Muscle of leg (tissue), 11 donors: Measurements from ENCODE around the gene SPNS2. TPM values are rescaled to one million over a fixed set of nuclear protein-coding genes. Genes with fewer than 3 reads are reported as not detected.
A peak's percentile ranks its signal among the peaks of the same experiment; 100 is the strongest.

Experiments used
- DNase-seq: peaks from one replicate; pipeline ENCODE4 v3.0.0; 2013
- H3K27ac ChIP-seq: one replicate; pipeline ENCODE4 v1.5.1; 2013; ENCODE audit warnings: mild to moderate bottlenecking, low read length, control low read depth
- H3K27me3 ChIP-seq: one replicate; pipeline ENCODE4 v1.6.1; 2013; ENCODE audit warnings: low read length; ENCODE audit not compliant: control insufficient read depth, insufficient read depth
- H3K36me3 ChIP-seq: one replicate; pipeline ENCODE4 v1.6.1; 2013; ENCODE audit warnings: low read length; ENCODE audit not compliant: control insufficient read depth, insufficient read depth
- H3K4me1 ChIP-seq: one replicate; pipeline ENCODE4 v1.6.1; 2013; ENCODE audit warnings: low read length; ENCODE audit not compliant: control insufficient read depth, insufficient read depth
- H3K4me3 ChIP-seq: one replicate; pipeline ENCODE4 v1.5.1; 2013; ENCODE audit warnings: low read length, control low read depth
- H3K9me3 ChIP-seq: replicated peaks from 2 replicates; pipeline ENCODE4 v1.6.1; 2013; ENCODE audit warnings: low read depth, low read length; ENCODE audit not compliant: control insufficient read depth
- WGBS: methylation state at CpG from one replicate; pipeline ENCODE4 v1.1.5; 2013; ENCODE audit warnings: missing lambda C conversion rate; ENCODE audit not compliant: insufficient coverage; 5-methylcytosine and 5-hydroxymethylcytosine counted together
- polyA plus RNA-seq, 8 donors: library from polyadenylated mRNA; unstranded; fragments of 120-200 nt; gene quantifications; one replicate each; pipeline versions ENCODE4 v1.2.1 to v1.2.3, GENCODE V29; 2013; ENCODE audit warnings: inconsistent platforms in 1 of 8, low replicate concordance in 1 of 8; ENCODE audit not compliant: insufficient read length in 8 of 8, insufficient read depth in 1 of 8
- total RNA-seq: library from RNA; stranded (reverse); fragments of 120-200 nt; gene quantifications from one replicate; pipeline ENCODE4 v1.2.4, GENCODE V29; 2013

Gene SPNS2
- total and polyA plus RNA-seq, 9 donors, result 5.0 to 9.7 (median 8.2) TPM

DNA sequence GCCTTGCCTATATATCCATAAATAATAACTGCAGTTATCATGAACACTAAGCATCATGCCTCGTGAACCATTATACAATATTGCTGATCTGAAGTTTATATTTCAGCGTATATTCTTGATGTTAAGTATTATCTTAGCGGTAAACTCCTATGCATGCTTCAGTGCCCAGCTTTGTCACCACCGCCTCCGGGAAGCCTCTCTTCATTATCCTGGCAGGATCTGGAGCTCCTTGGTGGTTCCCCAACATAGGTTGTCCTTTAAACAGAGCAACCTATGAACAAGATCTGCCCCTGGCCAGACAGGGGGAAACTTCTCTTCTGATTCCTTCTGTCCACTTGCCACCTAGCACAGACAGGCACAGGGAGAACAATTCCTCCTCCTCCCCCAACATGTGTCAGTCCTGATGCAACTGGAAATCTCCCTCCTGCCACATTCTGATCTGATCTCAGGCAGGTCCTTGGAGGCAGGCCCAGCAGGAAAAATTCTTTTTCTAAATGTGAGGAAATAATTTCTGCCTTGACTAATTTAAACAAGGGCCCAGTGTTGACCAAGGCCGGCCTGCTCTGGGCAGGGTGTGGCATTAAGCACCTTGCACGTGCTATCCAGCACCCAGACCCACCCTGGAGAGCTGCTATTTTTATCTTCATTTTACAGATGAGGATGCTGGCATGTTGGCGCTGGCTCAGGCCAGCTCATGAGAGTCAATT, 22.4 kb downstream of the SPNS2 start:
- Histone ChIP-seq H3K4me3 (no peak overlapping the region), H3K4me1 (peaks cover 44% of the 10 kb centered on the region)

GRCh38 chr17:4522661-4523060, 24.0 kb downstream of the SPNS2 start:
- Histone ChIP-seq H3K4me3 (no peak overlapping the region), H3K9me3 (no peaks in the 10 kb centered on the region), H3K4me1 (peaks cover 35% of the 10 kb centered on the region), H3K27me3 (no peaks in the 10 kb centered on the region), H3K27ac (peak overlapping the region; percentile 74), H3K36me3 (no peaks in the 10 kb centered on the region)
- WGBS, result 49% methylated on average over 5 of the region's 6 CpGs
- no peak for DNase-seq

More for the DNA sequence above, 22.4 kb downstream of the SPNS2 start:
- no peak for DNase-seq
- Histone ChIP-seq H3K9me3 (no peaks in the 10 kb centered on the region), H3K27ac (peak overlapping the region; percentile 85), H3K27me3 (no peaks in the 10 kb centered on the region), H3K36me3 (no peaks in the 10 kb centered on the region)
- WGBS, result 100% methylated on average over 3 of the region's 8 CpGs

GRCh38 chr17:4523946-4524345, 25.3 kb downstream of the SPNS2 start:
- Histone ChIP-seq H3K27ac (no peak overlapping the region), H3K36me3 (no peaks in the 10 kb centered on the region), H3K9me3 (no peaks in the 10 kb centered on the region), H3K4me1 (peaks cover 32% of the 10 kb centered on the region), H3K4me3 (no peak overlapping the region), H3K27me3 (no peaks in the 10 kb centered on the region)
- WGBS, result 78% methylated on average over 5 of the region's 8 CpGs
- no peak for DNase-seq

DNA sequence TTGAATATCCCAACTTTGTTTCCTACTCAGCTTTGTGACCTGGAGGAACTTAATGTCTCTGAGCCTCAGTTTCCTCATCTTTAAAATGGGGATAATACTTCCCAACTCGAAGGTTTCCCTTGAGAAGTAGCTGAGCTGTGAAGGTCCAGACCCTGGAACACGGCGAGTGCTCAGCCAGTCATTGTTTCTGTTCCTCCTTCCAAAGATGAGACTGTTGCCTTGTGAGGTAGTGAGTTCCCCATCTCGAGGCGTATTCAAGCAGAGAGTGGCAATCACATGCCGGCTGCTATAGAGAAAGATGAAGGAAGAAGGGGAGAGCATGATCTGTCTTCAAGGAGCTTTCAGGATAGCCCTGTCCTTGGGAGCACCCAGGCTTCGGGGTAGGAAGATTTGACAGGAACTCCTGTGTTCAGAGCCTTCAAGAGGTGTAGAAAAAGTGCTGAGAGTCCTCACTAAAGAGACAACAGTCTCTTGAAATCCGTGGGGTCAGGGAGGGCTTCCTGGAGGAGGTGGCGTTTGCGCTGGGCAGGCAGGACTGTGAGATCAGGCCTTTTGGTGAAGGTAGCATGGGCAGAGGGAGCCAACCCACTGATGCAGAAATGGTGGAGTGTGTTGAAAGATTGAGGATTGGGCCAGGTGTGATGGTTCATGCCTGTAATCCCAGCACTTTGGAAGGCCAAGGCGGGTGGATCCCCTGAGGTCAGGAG, 27.2 kb downstream of the SPNS2 start:
- Histone ChIP-seq H3K27ac (no peak overlapping the region), H3K36me3 (no peaks in the 10 kb centered on the region), H3K4me3 (no peak overlapping the region), H3K4me1 (peaks cover 25% of the 10 kb centered on the region), H3K9me3 (no peaks in the 10 kb centered on the region), H3K27me3 (no peaks in the 10 kb centered on the region)
- WGBS, result 87% methylated on average over 9 of the region's 11 CpGs
- DNase-seq, result no peak

DNA sequence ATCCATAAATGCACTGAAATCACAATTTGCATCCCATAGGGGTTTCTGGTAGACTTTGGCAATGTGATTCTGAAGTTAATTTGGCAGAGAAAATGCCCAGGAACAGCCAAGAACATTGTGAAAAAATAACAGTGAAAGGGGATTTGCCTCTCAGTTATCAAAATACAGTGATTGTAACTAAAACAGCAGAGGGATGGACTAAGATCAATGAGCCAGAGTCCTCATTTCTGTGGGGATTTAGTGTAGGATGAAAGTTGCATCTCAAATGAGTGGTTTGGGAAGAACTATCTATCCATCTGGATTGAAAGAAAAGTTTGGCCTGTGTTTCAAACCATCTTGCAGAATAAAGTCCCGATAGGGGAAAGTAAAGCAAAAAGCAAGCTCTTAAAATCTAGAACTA, 28.5 kb downstream of the SPNS2 start:
- DNase-seq, result no peak
- peaks cover 29% of the 10 kb centered on the region for H3K4me1 ChIP-seq
- no peaks in the 10 kb centered on the region for H3K36me3 ChIP-seq
- no peaks in the 10 kb centered on the region for H3K9me3 ChIP-seq
- H3K27me3 ChIP-seq, result peaks cover 2% of the 10 kb centered on the region
- no peak overlapping the region for H3K27ac ChIP-seq
- WGBS, result no CpG with 5 or more reads among the region's 1 CpG
- no peak overlapping the region for H3K4me3 ChIP-seq

DNA sequence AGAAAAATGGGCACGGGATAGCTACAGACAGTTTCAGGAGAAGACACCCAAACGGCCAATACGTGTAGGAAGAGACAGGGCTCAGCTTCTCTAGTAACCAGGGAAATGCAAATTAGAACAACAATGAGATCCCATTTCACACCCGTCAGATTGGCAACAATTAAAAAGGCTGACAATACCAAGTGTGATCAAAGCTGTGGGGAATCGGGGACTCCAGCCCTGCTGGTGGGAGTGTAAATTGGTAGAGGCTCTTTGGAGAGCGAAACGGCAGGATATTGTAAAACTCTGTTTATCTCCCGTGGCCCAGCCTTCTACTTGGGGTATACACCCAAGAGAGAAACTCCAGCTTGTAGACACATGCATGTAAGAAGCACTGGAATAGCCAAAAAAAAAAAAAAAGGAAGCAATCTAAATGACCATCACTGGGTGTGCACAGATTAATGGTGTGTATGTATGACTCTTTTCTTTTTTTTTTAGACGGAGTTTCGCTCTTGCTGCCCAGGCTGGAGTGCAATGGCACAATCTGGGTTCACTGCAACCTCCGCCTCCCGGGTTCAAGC, 29.0 kb downstream of the SPNS2 start:
- peaks cover 2% of the 10 kb centered on the region for H3K27me3 ChIP-seq
- H3K36me3 ChIP-seq, result no peaks in the 10 kb centered on the region
- H3K4me1 ChIP-seq, result peaks cover 24% of the 10 kb centered on the region
- WGBS, result 18% methylated on average over 2 of the region's 12 CpGs
- no peak for DNase-seq
- no peaks in the 10 kb centered on the region for H3K9me3 ChIP-seq
- no peak overlapping the region for H3K4me3 ChIP-seq
- H3K27ac ChIP-seq, result no peak overlapping the region

- peaks cover 31% of the 10 kb centered on the region for H3K4me1 ChIP-seq
- no peaks in the 10 kb centered on the region for H3K9me3 ChIP-seq
- peak overlapping the region; percentile 11 for H3K27ac ChIP-seq
- no peaks in the 10 kb centered on the region for H3K36me3 ChIP-seq
- peaks cover 2% of the 10 kb centered on the region for H3K27me3 ChIP-seq
- H3K4me3 ChIP-seq, result no peak overlapping the region
- DNase-seq, result no peak
- WGBS, result 82% methylated on average over 6 of the region's 13 CpGs
Observed at GRCh38 chr17:4529533-4530152, 31.0 kb downstream of the SPNS2 start.

DNA sequence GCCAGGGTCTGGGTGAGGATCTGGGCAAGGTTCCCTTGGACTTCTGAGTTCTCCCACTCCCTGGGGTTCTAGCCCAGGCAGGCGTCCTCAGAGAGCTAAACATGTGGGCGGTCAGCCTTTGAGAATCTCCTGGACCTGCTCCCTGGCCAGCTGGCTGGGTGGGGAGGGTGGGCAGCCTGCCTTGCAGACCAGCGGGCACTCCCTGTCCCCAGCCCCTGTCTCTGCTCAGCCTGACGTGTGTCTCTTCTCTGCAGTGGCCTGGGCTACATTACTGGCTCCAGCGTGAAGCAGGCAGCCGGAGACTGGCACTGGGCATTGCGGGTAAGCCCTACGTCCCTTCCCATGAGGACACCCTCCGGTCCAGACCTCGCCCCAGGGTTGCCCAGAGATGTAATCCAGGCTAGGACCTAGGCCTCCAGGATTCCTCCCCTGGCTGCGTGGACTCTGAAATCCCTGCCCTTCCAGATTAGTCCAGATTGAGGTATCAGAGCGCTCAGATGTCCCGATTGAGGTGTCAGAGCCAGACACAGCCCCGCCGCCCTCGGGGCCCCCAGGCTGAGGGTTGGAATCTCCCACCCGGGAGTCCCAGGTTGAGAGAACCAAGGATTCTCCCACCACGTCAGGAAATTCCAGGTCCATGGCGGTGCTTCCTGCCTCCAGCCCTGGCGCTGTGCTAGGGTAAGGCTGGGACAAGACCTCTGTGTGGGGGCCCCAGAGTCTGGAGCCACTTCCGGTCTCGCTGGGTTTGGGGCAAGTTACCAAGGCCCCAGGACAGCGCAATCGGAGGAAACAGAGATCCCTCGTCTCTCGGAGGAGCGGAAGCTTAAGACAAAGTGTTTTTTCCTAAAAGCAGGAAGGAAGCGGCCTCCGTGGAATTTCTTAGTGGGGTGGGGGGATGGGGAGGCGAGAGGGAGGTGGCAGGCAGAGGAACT, 32.4 kb downstream of the SPNS2 start:
- 39% methylated on average over 21 of the region's 30 CpGs for WGBS
- Histone ChIP-seq H3K36me3 (no peaks in the 10 kb centered on the region), H3K4me1 (peaks cover 44% of the 10 kb centered on the region), H3K27ac (peak overlapping the region; percentile 69), H3K9me3 (no peaks in the 10 kb centered on the region), H3K4me3 (no peak overlapping the region), H3K27me3 (peaks cover 5% of the 10 kb centered on the region)
- DNase-seq, result peak; percentile 63

DNA sequence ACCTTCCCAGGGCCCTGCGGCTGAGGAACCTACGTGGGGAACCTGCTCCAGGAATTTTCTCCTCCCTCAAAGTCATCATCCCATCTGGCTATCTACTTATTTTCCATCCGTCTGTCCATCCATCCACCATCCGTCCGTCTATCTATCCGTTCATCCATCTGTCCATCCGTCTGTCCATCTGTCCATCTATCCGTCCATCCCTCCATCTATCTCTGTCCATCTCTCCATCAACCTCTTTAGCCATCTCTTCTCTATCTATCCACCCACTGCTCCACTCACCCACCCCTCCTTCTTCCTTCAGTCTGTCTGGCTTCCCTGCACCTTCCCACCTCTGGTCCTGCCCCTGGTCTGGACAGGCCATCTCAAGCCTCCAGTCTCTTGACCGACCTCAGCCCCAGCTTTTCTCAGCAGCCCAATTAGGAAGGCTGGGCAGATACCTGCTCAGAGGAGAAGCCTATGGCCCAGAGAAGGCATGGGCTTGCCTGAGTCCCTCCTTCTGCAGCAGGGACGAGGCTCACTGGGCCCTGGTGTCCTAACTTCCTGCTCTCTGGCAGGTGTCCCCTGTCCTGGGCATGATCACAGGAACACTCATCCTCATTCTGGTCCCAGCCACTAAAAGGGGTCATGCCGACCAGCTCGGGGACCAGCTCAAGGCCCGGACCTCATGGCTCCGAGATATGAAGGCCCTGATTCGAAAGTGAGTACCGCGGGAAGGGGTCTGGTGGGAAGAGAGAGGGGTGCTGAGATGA, 33.5 kb downstream of the SPNS2 start:
- Histone ChIP-seq H3K27ac (peak overlapping the region; percentile 69), H3K4me3 (no peak overlapping the region), H3K4me1 (peaks cover 55% of the 10 kb centered on the region), H3K9me3 (no peaks in the 10 kb centered on the region), H3K36me3 (peaks cover under 1% of the 10 kb centered on the region), H3K27me3 (peaks cover 9% of the 10 kb centered on the region)
- DNase-seq, result no peak
- WGBS, result 91% methylated on average over 15 of the region's 17 CpGs
